IPS-18c (cell line): ENCODE results near the gene CTSC.

Experiments
- H3K4me3 ChIP-seq: 2 replicates; pipeline ENCODE4 v1.7.0; 2013; ENCODE audit warnings: low read depth, mild to moderate bottlenecking, low read length, moderate library complexity; ENCODE audit not compliant: insufficient read depth
- H3K9me3 ChIP-seq: one replicate; pipeline ENCODE4 v1.6.1; 2013; ENCODE audit warnings: mild to moderate bottlenecking, low read length, moderate library complexity; ENCODE audit not compliant: control insufficient read depth, insufficient read depth

CTSC gene

DNA sequence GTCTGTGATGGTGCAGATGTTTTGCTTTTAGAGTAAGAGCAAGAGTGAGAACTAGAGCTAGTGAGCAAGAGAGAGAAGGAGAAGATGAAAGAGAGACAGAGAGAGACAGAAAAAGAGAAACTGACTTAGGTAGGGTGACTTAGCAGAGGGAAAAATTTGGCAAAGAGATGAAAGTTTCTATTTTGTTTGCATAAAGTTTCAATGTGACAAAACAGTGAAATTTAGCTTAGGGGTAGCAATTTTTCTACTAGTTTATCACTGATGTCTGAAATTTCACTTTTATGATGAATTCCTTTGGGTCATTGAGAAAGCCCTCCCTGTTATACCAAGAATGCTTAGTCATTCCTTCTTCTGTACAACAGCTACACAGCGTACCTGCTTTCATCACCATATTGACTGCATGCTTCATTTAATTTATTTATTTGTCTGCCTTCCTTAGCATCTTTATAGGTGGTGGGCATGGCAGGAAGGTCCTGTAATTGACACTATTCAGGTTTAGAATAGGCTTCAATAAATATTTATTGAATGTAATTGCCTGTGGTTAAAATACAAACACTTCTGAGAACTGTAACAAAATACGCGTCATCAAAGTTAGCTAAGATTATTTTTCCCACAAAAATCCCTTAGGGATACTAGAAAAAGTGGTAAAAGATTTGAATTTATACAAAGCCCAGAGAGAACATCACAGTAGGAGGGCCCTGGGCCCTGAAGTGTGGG is 19.9 kb upstream of the CTSC start:
- H3K4me3 ChIP-seq: no peak overlapping the region
- no peaks in the 10 kb centered on the region for H3K9me3 ChIP-seq

DNA sequence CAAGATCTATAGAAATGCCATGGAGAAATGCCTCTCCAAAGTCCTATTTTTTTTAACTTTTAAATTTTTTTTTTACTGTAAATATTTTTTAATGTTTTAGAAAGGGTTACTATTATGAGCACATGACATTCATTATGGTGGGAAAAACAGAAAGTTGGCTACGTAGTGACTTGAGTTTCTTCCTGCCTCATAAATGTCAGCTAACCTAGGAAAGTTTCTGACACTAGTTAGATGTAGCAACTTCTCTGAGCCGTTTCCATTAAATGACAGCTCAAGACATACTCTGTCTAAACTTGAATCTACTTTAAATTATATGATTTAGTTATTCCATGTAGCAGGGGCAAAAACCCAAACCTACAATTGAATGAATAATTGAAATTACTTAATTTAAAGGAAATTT is 18.4 kb upstream of the CTSC start:
- Histone ChIP-seq H3K4me3 (no peak overlapping the region), H3K9me3 (no peaks in the 10 kb centered on the region)

GRCh38 chr11:88354912-88355311 is 17.4 kb upstream of the CTSC start:
- Histone ChIP-seq H3K9me3 (no peaks in the 10 kb centered on the region), H3K4me3 (no peak overlapping the region)

DNA sequence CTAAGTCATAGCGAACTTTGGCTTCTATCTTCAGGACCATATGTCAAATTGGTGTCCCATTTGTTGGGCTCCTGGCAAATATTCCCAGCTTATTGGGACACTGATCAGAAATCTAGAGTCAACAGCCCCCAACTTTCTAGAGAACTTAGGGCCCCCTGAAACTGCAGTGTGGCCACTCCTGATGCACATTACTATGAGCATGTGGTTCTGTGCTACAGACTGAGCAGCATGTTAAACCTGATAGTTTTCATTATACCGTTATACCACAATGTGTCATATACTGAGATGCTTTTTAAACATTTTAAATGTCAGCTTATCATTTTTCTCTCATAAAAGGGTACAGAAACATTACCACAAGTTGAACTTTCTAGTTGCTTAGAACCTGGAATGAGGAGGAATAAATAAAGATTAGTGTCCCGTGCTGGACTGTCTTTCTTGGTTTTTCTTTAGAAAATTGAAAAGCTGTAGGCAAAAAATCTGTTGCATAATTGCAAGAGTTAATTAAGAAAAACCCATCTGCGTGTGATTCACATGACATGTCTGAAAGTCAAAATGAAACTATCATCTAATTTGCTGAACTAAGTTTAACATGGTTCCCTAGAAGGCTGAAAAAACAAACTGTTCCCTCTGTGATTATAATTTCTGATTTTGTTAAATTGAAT is 16.4 kb upstream of the CTSC start:
- Histone ChIP-seq H3K9me3 (no peaks in the 10 kb centered on the region), H3K4me3 (no peak overlapping the region)

DNA sequence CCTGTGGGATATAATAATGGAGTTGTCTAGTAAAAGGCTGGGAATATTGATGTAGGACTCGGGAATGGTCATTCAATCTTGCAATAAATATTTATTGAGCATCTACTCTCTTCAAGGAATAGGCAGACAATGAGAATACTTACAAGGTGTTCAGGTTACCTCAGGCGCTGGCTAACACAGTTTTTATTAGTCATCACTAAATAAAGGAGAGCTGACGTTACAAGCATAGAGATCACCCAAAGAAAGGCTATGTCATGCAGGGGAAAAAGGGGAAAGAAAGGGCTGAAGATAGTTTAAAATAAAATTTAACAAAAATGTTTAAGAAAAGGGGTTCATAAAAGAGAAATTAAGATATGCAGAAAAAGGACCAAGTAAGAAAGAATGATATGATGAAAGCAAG is 15.8 kb upstream of the CTSC start:
- H3K9me3 ChIP-seq: no peaks in the 10 kb centered on the region
- H3K4me3 ChIP-seq: no peak overlapping the region

- Histone ChIP-seq H3K4me3 (no peak overlapping the region), H3K9me3 (no peaks in the 10 kb centered on the region)
Measured at GRCh38 chr11:88352139-88352538, 14.6 kb upstream of the CTSC start.

DNA sequence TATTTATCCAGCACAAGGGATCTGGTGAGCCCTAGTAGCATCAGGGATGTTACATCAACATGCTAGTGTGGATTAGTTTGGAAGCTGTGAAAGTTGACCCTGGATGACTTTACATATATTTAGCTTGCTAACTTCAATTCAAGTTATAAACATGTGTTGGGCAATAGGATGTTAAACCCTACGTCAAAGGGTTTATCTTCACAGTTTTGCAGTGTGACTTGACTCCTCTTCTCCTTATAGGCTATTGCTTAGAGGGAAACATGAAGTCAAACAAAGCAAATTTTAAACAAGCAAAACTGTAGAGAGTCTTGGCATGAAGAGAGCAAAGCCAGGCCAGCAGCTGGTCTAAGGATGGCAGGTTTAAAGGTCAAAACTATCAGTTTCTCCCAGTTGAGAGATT is 11.3 kb upstream of the CTSC start:
- Histone ChIP-seq H3K9me3 (no peaks in the 10 kb centered on the region), H3K4me3 (no peak overlapping the region)

GRCh38 chr11:88345949-88346348 is 8.4 kb upstream of the CTSC start:
- H3K9me3 ChIP-seq: no peaks in the 10 kb centered on the region
- H3K4me3 ChIP-seq: no peak overlapping the region

- no peaks in the 10 kb centered on the region for H3K9me3 ChIP-seq
- no peak overlapping the region for H3K4me3 ChIP-seq
Measured at GRCh38 chr11:88345408-88345807, 7.9 kb upstream of the CTSC start.

- Histone ChIP-seq H3K9me3 (no peaks in the 10 kb centered on the region), H3K4me3 (no peak overlapping the region)
Measured at GRCh38 chr11:88344869-88345268, 7.3 kb upstream of the CTSC start.

DNA sequence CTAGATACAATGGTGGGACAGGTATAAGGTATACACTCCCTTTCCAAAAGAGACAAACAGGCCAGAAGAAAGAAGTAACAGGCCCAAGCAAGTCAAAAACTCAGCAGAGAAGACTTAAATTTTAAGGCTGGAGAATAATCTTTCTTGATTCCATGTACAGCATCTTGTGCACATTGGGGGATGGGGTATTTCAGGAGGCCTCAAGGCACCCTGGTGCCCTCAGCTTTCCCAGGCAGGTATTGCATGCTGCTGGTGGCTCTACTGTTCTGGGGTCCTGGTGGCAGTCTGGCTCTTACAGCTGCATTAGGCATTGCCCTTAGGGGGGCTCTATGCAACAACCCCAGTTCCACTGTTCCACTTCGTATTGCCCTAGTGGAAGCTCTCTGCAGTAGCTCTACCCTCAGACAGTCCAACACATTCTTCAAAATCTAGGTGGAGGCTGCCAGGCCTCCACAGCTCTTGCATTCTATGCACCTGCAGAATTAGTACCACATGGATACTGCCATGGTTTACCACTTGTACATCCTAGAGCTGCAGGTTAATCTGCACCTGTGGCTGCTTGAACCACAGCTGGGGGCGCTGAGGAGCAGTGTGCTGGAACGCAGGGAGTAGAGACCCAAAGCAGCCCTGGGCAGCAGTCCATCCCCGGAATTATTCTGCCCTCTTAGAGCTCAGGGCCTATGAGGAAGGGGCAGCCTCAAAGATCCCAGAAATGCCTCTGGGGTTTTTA is 4.2 kb upstream of the CTSC start:
- H3K4me3 ChIP-seq: no peak overlapping the region
- H3K9me3 ChIP-seq: no peaks in the 10 kb centered on the region

DNA sequence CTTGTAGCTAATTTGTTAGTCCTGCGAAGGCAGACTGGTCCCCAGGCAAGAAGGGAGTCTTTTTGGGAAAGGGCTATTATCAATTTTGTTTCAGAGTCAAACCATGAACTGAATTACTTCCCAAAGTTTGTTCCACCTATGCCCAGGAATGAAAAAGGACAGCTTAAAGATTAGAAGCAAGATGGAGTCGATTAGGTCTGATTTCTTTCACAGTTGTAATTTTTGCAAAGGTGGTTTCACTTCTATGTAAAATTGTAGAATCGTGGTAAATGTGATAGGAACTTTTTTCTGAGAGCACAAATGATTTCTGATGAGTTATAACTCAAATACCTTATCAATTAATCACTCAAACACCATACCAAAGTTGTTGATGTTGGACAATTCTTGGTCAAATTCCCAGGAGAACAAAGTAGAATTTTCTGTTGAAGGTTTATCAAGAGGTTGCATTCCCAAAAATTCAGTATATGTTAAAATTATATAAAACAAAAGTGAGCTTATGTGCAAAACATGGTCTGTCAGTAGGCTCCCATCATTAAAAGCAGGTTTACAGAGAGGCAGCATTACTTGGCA is 2.9 kb upstream of the CTSC start:
- H3K9me3 ChIP-seq: no peaks in the 10 kb centered on the region
- no peak overlapping the region for H3K4me3 ChIP-seq

DNA sequence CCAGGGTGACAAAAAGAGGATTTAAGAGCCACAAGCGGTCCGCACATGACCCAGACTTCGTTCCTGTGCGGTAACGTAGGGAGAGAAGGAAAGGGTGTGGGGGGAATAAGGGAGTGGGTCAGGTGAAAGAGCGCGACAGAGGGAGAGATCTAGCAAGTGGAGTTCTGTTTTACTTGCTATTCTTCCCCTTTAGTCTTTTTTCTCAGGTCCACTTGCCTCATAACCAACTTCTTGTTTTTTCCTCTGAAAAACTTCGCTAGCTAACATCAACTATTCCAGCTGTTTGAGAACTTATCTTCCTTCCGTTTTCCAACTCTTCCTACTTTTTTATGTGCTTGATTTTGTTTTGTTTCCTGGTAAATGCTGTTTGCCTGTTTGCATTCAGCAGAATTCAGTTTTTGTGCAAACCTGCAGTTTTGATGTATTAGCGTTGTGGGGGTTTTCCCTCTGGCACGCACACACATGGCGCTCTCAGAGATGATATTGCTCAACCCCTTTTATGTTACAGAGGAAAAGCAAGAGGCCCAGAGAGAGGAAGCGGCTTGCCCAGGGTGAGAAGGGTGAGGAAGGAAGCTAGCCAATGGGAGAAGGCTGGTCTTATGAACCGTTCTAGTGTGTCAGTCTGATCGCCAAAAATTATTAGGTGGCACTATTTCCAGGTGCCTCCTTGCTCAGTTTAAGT is 592 bp upstream of the CTSC start:
- Histone ChIP-seq H3K9me3 (no peaks in the 10 kb centered on the region), H3K4me3 (peak overlapping the region; percentile 93)

DNA sequence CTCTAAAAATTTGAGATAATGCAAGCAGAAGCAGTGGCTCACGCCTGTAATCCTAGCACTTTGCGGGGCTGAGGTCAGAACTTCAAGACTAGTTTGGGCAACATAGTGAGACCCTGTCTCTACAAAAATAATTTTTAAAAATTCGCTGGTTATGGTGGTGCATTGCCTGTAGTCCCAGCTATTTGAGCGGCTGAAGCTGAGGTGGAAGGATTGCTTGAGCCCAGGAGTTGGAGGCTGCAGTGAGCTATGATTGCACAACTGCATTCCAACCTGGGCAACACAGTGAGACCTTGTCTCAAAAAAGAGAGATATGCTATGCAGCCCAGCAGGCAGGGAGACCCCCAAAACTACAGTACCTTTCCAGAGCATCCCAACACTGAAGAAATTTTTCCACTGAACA is 2.3 kb downstream of the CTSC start:
- H3K4me3 ChIP-seq: peak overlapping the region; percentile 29
- no peaks in the 10 kb centered on the region for H3K9me3 ChIP-seq

GRCh38 chr11:88333862-88334261 is 3.7 kb downstream of the CTSC start:
- Histone ChIP-seq H3K9me3 (no peaks in the 10 kb centered on the region), H3K4me3 (no peak overlapping the region)

DNA sequence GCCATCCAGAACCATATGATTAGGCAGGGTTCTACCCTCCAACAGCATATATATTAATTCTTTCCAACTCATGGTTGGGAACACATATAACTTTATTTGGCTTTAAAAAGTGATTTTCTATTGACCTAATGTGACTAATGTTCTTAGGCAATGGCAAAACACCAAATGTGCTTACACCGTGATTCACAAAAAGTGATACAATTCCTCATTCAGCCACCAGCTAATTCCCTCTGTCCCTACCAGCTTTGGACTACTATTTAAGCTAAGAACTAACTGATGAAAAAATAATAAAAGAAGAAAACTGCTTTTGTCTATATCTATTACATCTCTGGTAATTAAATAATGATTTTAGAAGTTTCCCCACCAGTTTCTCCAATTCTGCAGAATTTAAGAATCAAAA is 4.7 kb downstream of the CTSC start:
- Histone ChIP-seq H3K4me3 (no peak overlapping the region), H3K9me3 (no peaks in the 10 kb centered on the region)

- no peak overlapping the region; the same call in 1 of the 2 replicates for H3K4me3 ChIP-seq
Measured at GRCh38 chr11:88330826-88331428, 6.6 kb downstream of the CTSC start.

More at GRCh38 chr11:88330826-88331428, 6.6 kb downstream of the CTSC start:
- no peaks in the 10 kb centered on the region for H3K9me3 ChIP-seq
